Kidney epithelial cell (primary cell): ENCODE results near the gene ZSCAN1. TPM values are rescaled to one million over a fixed set of nuclear protein-coding genes. Genes with fewer than 3 reads are reported as not detected.
A peak's percentile ranks its signal among the peaks of the same experiment; 100 is the strongest.

Source experiments
- DNase-seq: peaks from one replicate; pipeline ENCODE4 v3.0.0-alpha.2; 2010; ENCODE audit warnings: low read depth
- H3K27me3 ChIP-seq: 2 replicates; pipeline ENCODE4 v1.6.0; 2011; ENCODE audit warnings: low read length; ENCODE audit not compliant: control insufficient read depth, insufficient read depth
- H3K36me3 ChIP-seq: 2 replicates; pipeline ENCODE4 v1.5.1; 2011; ENCODE audit warnings: low read length; ENCODE audit not compliant: control insufficient read depth, insufficient read depth
- H3K4me3 ChIP-seq: 2 replicates; pipeline ENCODE4 v1.5.1; 2011; ENCODE audit warnings: low read depth, mild to moderate bottlenecking, control low read depth, low read length
- CTCF ChIP-seq: IDR thresholded peaks from 2 replicates; pipeline ENCODE4 v1.5.1; 2011; ENCODE audit warnings: mild to moderate bottlenecking, moderate library complexity, low read length, control low read depth, inconsistent platforms; ENCODE audit not compliant: insufficient read depth, poor library complexity, severe bottlenecking
- total RNA-seq: library from RNA; depleted of rRNA; stranded (reverse); fragments of >200 nt; gene quantifications from 2 replicates; pipeline ENCODE4 v1.2.3, GENCODE V29; 2015

The ZSCAN1 gene
- total RNA-seq, 1 donor from 2014 or later: not detected

GRCh38 chr19:58059003-58059670 is 25.3 kb downstream of the ZSCAN1 start, which contains the start of gene ZNF135:
Gene ZNF135 (plus strand): TSS chr19:58059282. CDS start chr19:58060003, 721 bp downstream.
- H3K27me3 ChIP-seq: no peaks in the 10 kb centered on the region
- peak within 1 kb of the TSS; percentile 55 for H3K4me3 ChIP-seq
- no peak for TF ChIP-seq CTCF
- peak; percentile 38 for DNase-seq
- no peaks in the 10 kb centered on the region for H3K36me3 ChIP-seq

- H3K27me3 ChIP-seq: no peaks in the 10 kb centered on the region
Measured at GRCh38 chr19:58059671-58060078, 25.9 kb downstream of the ZSCAN1 start.

GRCh38 chr19:58060231-58060630 is 26.4 kb downstream of the ZSCAN1 start:
- Histone ChIP-seq H3K36me3 (no peaks in the 10 kb centered on the region), H3K27me3 (no peaks in the 10 kb centered on the region), H3K4me3 (no peak overlapping the region)
- TF ChIP-seq CTCF: no peak
- DNase-seq: no peak

More at GRCh38 chr19:58059671-58060078, 25.9 kb downstream of the ZSCAN1 start:
- H3K36me3 ChIP-seq: no peaks in the 10 kb centered on the region
- peak overlapping the region; percentile 55 for H3K4me3 ChIP-seq
- no peak for TF ChIP-seq CTCF
- DNase-seq: no peak

- H3K27me3 ChIP-seq: no peaks in the 10 kb centered on the region
- H3K36me3 ChIP-seq: peaks cover 2% of the 10 kb centered on the region
- no peak for DNase-seq
- no peak overlapping the region for H3K4me3 ChIP-seq
- TF ChIP-seq CTCF: no peak
Measured at GRCh38 chr19:58063712-58064111, 29.9 kb downstream of the ZSCAN1 start.

GRCh38 chr19:58067240-58067912 is 33.6 kb downstream of the ZSCAN1 start:
- no peak overlapping the region for H3K4me3 ChIP-seq
- no peaks in the 10 kb centered on the region for H3K27me3 ChIP-seq
- DNase-seq: no peak
- TF ChIP-seq CTCF: no peak
- H3K36me3 ChIP-seq: peaks cover 2% of the 10 kb centered on the region

GRCh38 chr19:58079792-58080191 is 46.0 kb downstream of the ZSCAN1 start:
- no peak for DNase-seq
- no peak for TF ChIP-seq CTCF
- H3K27me3 ChIP-seq: no peaks in the 10 kb centered on the region
- no peak overlapping the region for H3K4me3 ChIP-seq
- no peaks in the 10 kb centered on the region for H3K36me3 ChIP-seq
